HEK293 (cell line): ENCODE results near the gene TMEM88.
A peak's percentile ranks its signal among the peaks of the same experiment; 100 is the strongest.

ENCODE experiments used
- GLI2 ChIP-seq: fragments of 450-650 bp; formaldehyde crosslinking; IDR thresholded peaks from 2 replicates; pipeline ENCODE4; 2017; ENCODE audit warnings: missing biosample characterization, missing genetic modification characterization, low read depth, borderline replicate concordance
- HOXD13 ChIP-seq: sonication (generic); formaldehyde crosslinking; IDR thresholded peaks from 2 replicates; pipeline ENCODE4 v1.8.0; 2022; ENCODE audit warnings: missing genetic modification reagents, borderline replicate concordance
- KLF16 ChIP-seq: fragments of 450-650 bp; formaldehyde crosslinking; IDR thresholded peaks from 2 replicates; pipeline ENCODE4 v1.5.1; 2017; ENCODE audit warnings: missing biosample characterization, missing genetic modification characterization
- KLF17 ChIP-seq: fragments of 450-650 bp; formaldehyde crosslinking; IDR thresholded peaks from 2 replicates; pipeline ENCODE4 v1.5.1; 2016; ENCODE audit warnings: missing biosample characterization, missing genetic modification characterization
- MEIS1 ChIP-seq: sonication (generic); formaldehyde crosslinking; IDR thresholded peaks from 2 replicates; pipeline ENCODE4 v1.8.1; 2022; ENCODE audit warnings: missing genetic modification reagents, mild to moderate bottlenecking, borderline replicate concordance
- PATZ1 ChIP-seq: fragments of 450-650 bp; formaldehyde crosslinking; IDR thresholded peaks from 2 replicates; pipeline ENCODE4 v1.5.1; 2016; ENCODE audit warnings: missing biosample characterization, missing genetic modification characterization
- PRDM4 ChIP-seq: fragments of 450-650 bp; formaldehyde crosslinking; IDR thresholded peaks from 2 replicates; pipeline ENCODE4 v1.5.1; 2017; ENCODE audit warnings: missing biosample characterization, missing genetic modification characterization
- REPIN1 ChIP-seq: fragments of 450-650 bp; formaldehyde crosslinking; IDR thresholded peaks from 2 replicates; pipeline ENCODE4 v1.5.1; 2017; ENCODE audit warnings: missing biosample characterization, missing genetic modification characterization, low read depth
- SCRT2 ChIP-seq: fragments of 450-650 bp; formaldehyde crosslinking; IDR thresholded peaks from 2 replicates; pipeline ENCODE4 v1.5.1; 2016; ENCODE audit warnings: missing biosample characterization, missing genetic modification characterization
- SP3 ChIP-seq: fragments of 450-650 bp; formaldehyde crosslinking; IDR thresholded peaks from 2 replicates; pipeline ENCODE4 v1.5.1; 2016; ENCODE audit warnings: missing biosample characterization, missing genetic modification characterization
- ZBTB26 ChIP-seq: fragments of 450-650 bp; formaldehyde crosslinking; optimal IDR thresholded peaks from 2 replicates; pipeline ENCODE3; 2016; ENCODE audit warnings: missing biosample characterization, mild to moderate bottlenecking, missing genetic modification characterization
- ZFP3 ChIP-seq: fragments of 450-650 bp; formaldehyde crosslinking; IDR thresholded peaks from 2 replicates; pipeline ENCODE4 v1.5.1; 2016; ENCODE audit warnings: low read depth, missing biosample characterization, missing genetic modification characterization
- ZNF16 ChIP-seq: fragments of 450-650 bp; formaldehyde crosslinking; IDR thresholded peaks from 2 replicates; pipeline ENCODE4 v1.5.1; 2016; ENCODE audit warnings: low read depth, missing biosample characterization, missing genetic modification characterization
- ZNF175 ChIP-seq: fragments of 450-650 bp; formaldehyde crosslinking; IDR thresholded peaks from 2 replicates; pipeline ENCODE4 v1.5.1; 2016; ENCODE audit warnings: missing biosample characterization, missing genetic modification characterization
- ZNF248 ChIP-seq: fragments of 450-650 bp; formaldehyde crosslinking; IDR thresholded peaks from 2 replicates; pipeline ENCODE4 v1.5.1; 2017; ENCODE audit warnings: missing biosample characterization, missing genetic modification characterization
- ZNF266 ChIP-seq: fragments of 450-650 bp; formaldehyde crosslinking; IDR thresholded peaks from 2 replicates; pipeline ENCODE4 v1.5.1; 2016; ENCODE audit warnings: missing biosample characterization, missing genetic modification characterization, low read depth
- ZNF274 ChIP-seq, 2 experiments: fragments of 200-500 bp in 1 of 2; fragments of 450-650 bp in 1 of 2; sonication (Bioruptor generic) in 1 of 2; formaldehyde crosslinking in 1 of 2; IDR thresholded peaks; 2 replicates each; pipeline versions ENCODE4 v1.5.1 to v1.6.1; 2014 to 2016; ENCODE audit warnings: borderline replicate concordance in 1 of 2, inconsistent platforms in 1 of 2, low read length in 1 of 2, missing biosample characterization in 1 of 2, missing genetic modification characterization in 1 of 2
- ZNF416 ChIP-seq: fragments of 450-650 bp; formaldehyde crosslinking; IDR thresholded peaks from 2 replicates; pipeline ENCODE4 v1.5.1; 2016; ENCODE audit warnings: missing biosample characterization, missing genetic modification characterization
- ZNF530 ChIP-seq: fragments of 450-650 bp; formaldehyde crosslinking; IDR thresholded peaks from 2 replicates; pipeline ENCODE4 v1.5.1; 2016; ENCODE audit warnings: low read depth, missing biosample characterization, missing genetic modification characterization
- ZNF560 ChIP-seq: fragments of 450-650 bp; formaldehyde crosslinking; IDR thresholded peaks from 2 replicates; pipeline ENCODE4 v1.5.1; 2017; ENCODE audit warnings: missing biosample characterization, missing genetic modification characterization, borderline replicate concordance
- ZNF600 ChIP-seq: fragments of 450-650 bp; formaldehyde crosslinking; IDR thresholded peaks from 2 replicates; pipeline ENCODE4 v1.5.1; 2016; ENCODE audit warnings: missing biosample characterization, missing genetic modification characterization
- ZNF664 ChIP-seq: fragments of 450-650 bp; formaldehyde crosslinking; IDR thresholded peaks from 2 replicates; pipeline ENCODE4 v1.5.1; 2016; ENCODE audit warnings: missing biosample characterization, missing genetic modification characterization
- ZNF701 ChIP-seq: fragments of 450-650 bp; formaldehyde crosslinking; IDR thresholded peaks from 2 replicates; pipeline ENCODE4 v1.5.1; 2016; ENCODE audit warnings: missing biosample characterization, missing genetic modification characterization
- ZNF768 ChIP-seq: fragments of 450-650 bp; formaldehyde crosslinking; IDR thresholded peaks from 2 replicates; pipeline ENCODE4 v1.5.1; 2018; ENCODE audit warnings: missing biosample characterization, mild to moderate bottlenecking, missing genetic modification characterization
- ZSCAN23 ChIP-seq: fragments of 450-650 bp; formaldehyde crosslinking; IDR thresholded peaks from 2 replicates; pipeline ENCODE4 v1.5.1; 2016; ENCODE audit warnings: missing biosample characterization, missing genetic modification characterization
- ZSCAN30 ChIP-seq: fragments of 450-650 bp; IDR thresholded peaks from 2 replicates; pipeline ENCODE4 v1.5.1; 2018; ENCODE audit warnings: missing biosample characterization, mild to moderate bottlenecking, missing genetic modification characterization, moderate library complexity
- ZSCAN5A ChIP-seq: fragments of 450-650 bp; formaldehyde crosslinking; IDR thresholded peaks from 2 replicates; pipeline ENCODE4 v1.5.1; 2016; ENCODE audit warnings: missing biosample characterization, missing genetic modification characterization
- TF ChIP-seq, protein P1 (sequence below): fragments of 450-650 bp; formaldehyde crosslinking; IDR thresholded peaks from 2 replicates; pipeline ENCODE4 v1.5.1; 2016; ENCODE audit warnings: missing biosample characterization, missing genetic modification characterization, low read depth
- TF ChIP-seq, protein P2 (sequence below): fragments of 450-650 bp; formaldehyde crosslinking; IDR thresholded peaks from 2 replicates; pipeline ENCODE4 v1.5.1; 2016; ENCODE audit warnings: missing biosample characterization, missing genetic modification characterization

TMEM88 gene

GRCh38 chr17:7843536-7844291 is 11.2 kb upstream of the TMEM88 start (continued):
- TF ChIP-seq GLI2 (tag by site-specific recombination): no peak
- TF ChIP-seq ZNF266 (tag by site-specific recombination): no peak
- no peak for TF ChIP-seq ZNF416 (tag by site-specific recombination)
- peak; percentile 78 for TF ChIP-seq SP3 (tag by site-specific recombination)
- TF ChIP-seq, protein P1, sequence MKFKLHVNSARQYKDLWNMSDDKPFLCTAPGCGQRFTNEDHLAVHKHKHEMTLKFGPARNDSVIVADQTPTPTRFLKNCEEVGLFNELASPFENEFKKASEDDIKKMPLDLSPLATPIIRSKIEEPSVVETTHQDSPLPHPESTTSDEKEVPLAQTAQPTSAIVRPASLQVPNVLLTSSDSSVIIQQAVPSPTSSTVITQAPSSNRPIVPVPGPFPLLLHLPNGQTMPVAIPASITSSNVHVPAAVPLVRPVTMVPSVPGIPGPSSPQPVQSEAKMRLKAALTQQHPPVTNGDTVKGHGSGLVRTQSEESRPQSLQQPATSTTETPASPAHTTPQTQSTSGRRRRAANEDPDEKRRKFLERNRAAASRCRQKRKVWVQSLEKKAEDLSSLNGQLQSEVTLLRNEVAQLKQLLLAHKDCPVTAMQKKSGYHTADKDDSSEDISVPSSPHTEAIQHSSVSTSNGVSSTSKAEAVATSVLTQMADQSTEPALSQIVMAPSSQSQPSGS (tag by site-specific recombination): peak; percentile 91
- no peak; the same call in 1 of the 2 replicates for TF ChIP-seq KLF16 (tag by site-specific recombination)
- no peak for TF ChIP-seq ZNF560 (tag by site-specific recombination)
- TF ChIP-seq PATZ1 (tag by site-specific recombination): peak; percentile 89
- TF ChIP-seq ZSCAN23 (tag by site-specific recombination): no peak
- TF ChIP-seq ZSCAN5A (tag by site-specific recombination): no peak
- TF ChIP-seq PRDM4 (tag by site-specific recombination): 0 out of 2 replicates have a peak, but pooled peaks have one; percentile 12
- TF ChIP-seq ZSCAN30 (tag by site-specific recombination): no peak
- TF ChIP-seq ZNF274 (IDR thresholded peaks at IDR 0.05; ENCODE audit: low read length): no peak
- no peak for TF ChIP-seq ZNF274 (tag by site-specific recombination; IDR thresholded peaks at IDR 0.05; ENCODE audit: borderline replicate concordance)
- no peak for TF ChIP-seq ZNF175 (tag by site-specific recombination)
- TF ChIP-seq ZNF664 (tag by site-specific recombination): no peak
- TF ChIP-seq REPIN1: no peak
- TF ChIP-seq ZBTB26 (tag by site-specific recombination): peak; percentile 76
- TF ChIP-seq SCRT2 (tag by site-specific recombination): no peak
- TF ChIP-seq ZNF248 (tag by site-specific recombination): no peak
- TF ChIP-seq ZFP3 (tag by site-specific recombination): no peak
- peak; percentile 25; the same call in 1 of the 2 replicates for TF ChIP-seq KLF17 (tag by site-specific recombination)
- no peak for TF ChIP-seq HOXD13 (CRISPR knock-in tag)
- TF ChIP-seq, protein P2, sequence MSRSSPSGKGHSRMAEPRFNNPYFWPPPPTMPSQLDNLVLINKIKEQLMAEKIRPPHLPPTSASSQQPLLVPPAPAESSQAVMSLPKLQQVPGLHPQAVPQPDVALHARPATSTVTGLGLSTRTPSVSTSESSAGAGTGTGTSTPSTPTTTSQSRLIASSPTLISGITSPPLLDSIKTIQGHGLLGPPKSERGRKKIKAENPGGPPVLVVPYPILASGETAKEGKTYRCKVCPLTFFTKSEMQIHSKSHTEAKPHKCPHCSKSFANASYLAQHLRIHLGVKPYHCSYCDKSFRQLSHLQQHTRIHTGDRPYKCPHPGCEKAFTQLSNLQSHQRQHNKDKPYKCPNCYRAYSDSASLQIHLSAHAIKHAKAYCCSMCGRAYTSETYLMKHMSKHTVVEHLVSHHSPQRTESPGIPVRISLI (tag by site-specific recombination): no peak
- TF ChIP-seq ZNF16: no peak
- TF ChIP-seq ZNF530 (tag by site-specific recombination): no peak
- no peak for TF ChIP-seq ZNF701 (tag by site-specific recombination)
- peak; percentile 37; the same call in 1 of the 2 replicates for TF ChIP-seq ZNF600 (tag by site-specific recombination)
- no peak for TF ChIP-seq ZNF768
- no peak for TF ChIP-seq MEIS1
